ENCODE measurements around the gene PRDM12.

Gene PRDM12

GRCh38 chr9:130636648-130637020, 27.8 kb upstream of the PRDM12 start:
- DNase-seq, result no peak

- no peak for DNase-seq
These were observed 25.9 kb upstream of the PRDM12 start for GRCh38 chr9:130638284-130639123.

GRCh38 chr9:130639124-130639765, 25.1 kb upstream of the PRDM12 start:
- DNase-seq, result peak; percentile 62

GRCh38 chr9:130639866-130640555, 24.4 kb upstream of the PRDM12 start:
- DNase-seq, result no peak

GRCh38 chr9:130640681-130641080, 23.7 kb upstream of the PRDM12 start:
- no peak for DNase-seq

- DNase-seq, result no peak
These were observed 21.5 kb upstream of the PRDM12 start for GRCh38 chr9:130642926-130643325.

DNA sequence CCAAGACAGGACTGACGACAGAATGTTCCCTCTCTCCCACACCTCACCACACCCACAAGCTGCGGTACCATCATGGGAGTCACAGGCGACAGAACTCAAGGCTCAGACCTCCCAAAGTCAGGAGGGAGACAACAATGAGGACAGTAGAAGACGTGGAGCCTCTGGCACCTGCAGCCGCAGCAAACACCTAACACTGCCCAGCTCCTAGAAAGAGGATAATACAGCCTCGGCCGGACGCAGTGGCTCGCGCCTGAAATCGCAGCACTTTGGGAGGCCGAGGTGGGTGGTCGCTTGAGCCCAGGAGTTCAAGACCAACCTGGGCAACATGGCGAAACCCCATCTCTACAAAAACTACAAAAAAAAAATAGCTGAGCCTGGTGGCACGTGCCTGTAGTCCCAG, 13.2 kb upstream of the PRDM12 start:
- no peak for DNase-seq

DNA sequence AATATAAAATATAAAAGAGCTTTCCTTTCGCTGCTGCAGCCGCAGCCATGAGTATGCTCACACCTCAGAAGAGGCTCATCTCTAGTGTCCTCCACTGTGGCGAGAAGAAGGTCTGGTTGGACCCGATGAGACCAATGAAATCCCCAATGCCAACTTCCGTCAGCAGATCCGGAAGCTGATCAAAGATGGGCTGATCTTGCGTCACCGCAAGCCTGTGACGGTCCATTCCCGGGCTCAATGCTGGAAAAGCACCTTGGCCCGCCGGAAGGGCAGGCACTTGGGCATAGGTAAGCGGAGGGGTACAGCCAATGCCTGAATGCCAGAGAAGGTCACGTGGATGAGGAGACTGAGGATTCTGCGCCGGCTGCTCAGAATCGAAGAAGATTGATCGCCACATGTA, 12.6 kb upstream of the PRDM12 start:
- DNase-seq, result no peak

GRCh38 chr9:130654879-130655278, 9.5 kb upstream of the PRDM12 start:
- no peak for DNase-seq

- DNase-seq, result no peak
These were observed 5.3 kb upstream of the PRDM12 start for GRCh38 chr9:130658893-130659698.

GRCh38 chr9:130659699-130660248, 4.6 kb upstream of the PRDM12 start:
- no peak for DNase-seq

- no peak for DNase-seq
These were observed 4.1 kb upstream of the PRDM12 start for GRCh38 chr9:130660326-130660682.

DNA sequence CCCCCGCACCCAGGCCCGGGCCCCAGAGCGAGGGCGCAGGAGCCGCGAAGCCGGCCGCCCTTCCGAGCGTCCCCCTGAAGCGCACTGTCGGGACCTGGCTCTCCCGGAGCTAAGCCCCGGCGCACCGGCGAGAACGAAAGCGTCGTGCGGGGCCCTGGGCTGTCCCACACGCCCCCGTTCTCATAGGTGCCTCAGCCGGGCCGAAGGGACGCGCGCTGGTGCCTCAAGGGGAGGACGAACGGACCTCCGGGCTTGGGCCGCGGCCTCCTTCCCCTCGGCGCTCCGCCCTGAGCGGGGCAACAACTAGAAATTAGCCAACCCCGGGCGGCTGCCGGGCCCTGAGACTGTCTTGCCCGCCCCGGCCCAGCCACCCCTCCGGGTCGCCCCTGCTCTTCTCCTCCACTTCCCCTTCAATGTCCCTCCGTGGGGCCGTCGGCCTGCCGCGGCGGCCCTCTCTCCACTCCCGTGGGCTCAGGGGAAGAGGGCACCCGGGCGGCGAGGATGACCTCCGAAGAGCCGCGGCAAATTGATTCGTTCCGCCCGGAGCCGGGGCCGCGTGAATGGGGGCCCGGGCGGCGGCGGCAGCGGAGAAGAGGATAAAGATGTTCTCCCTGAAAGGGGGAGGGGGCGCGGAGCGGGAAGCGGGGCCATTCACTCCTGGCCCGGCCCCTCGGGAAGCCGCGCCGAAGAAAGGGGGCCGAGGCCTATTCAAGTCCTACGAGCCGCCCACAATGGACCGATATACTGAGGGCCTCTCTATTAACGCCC, 3.5 kb upstream of the PRDM12 start:
- no peak for DNase-seq

- DNase-seq, result no peak
These were observed 2.8 kb upstream of the PRDM12 start for GRCh38 chr9:130661451-130662098.

DNA sequence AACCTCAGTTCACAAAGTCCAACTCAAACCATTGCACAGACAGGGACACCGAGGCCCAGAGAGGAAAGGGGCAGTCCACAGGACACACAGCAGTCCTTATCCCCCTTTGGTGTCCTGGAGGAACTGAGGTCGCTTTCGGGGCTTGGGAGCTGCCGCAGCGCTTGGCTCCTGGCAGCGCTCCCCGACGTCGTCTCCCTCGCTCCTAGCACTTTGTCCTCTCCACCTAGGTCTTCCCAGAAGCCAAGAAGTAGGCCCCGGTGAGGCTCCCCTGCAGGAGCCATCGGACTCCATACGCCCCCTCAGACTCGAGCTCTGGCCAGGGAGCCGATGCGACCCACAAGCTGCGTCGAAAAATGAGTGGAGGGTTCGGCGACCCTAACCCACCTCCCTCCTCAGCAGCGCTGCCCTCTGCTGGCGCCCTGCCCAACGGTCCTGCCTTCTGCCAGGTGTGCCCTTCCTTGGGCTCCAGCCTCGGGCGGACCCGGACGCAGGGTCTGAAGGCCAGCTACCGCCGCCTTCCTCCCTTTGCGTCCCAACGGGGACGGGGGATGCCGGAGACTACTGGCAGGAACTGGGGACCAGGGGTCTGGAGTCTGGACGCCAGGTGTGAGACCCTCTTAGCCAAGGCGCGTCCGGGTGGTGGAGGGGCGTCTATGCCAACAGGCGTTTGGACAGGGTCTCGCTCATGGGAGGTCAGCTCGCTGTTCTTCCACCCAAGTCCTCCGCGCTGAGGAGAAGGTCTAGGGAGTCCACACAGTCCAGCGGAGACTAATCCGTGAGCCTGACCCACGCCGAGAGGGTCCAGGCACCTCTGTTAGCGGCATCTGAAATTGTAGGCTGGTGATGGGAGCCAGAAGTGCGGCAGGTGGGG, 2.1 kb upstream of the PRDM12 start:
- DNase-seq, result no peak

- DNase-seq, result no peak
These were observed 1.5 kb upstream of the PRDM12 start for GRCh38 chr9:130662970-130663257.

- DNase-seq, result no peak
These were observed 977 bp upstream of the PRDM12 start for GRCh38 chr9:130663258-130663976.

DNA sequence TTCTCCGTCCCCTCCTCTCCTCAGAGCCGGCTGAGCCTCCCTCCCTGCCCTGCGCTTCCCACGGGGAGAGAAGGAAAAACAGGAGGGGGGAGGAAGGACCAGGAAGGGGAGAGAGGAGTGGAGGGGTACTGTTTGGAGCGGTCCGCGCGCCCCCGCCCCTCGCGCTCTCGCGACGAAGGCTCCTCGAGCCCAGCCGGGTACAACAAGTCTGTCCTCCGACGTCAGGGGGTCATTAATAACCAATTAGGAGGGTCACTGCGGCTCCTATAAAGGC, 480 bp upstream of the PRDM12 start:
- DNase-seq, result no peak

DNA sequence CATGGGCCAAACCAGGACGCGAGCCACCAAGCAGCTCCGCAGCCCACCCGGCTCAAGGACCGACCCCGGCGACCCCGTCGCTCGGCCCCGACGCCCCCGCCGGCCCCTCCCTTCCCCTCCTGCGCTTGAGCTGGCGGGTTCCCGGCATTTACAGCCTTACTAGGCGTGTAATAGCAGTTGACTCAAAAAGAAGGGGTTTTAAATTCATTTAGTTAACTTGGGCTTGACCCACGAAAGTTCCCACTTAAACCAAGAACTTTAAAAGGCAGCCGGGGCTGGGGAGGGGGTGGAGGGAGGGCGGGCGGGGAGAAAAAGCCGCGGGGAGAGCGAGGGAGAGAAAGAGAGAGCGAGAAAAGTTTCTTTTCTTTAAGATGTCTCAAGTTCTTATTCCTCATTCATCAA, 636 bp downstream of the PRDM12 start:
- DNase-seq, result no peak

Measured in NCI-H1092 treated with DMSO at 0.1 percent for 48 hours (cell line).